GM18502 (cell line): ENCODE data around the gene SMPD4.
"Not testable (repeated sequence)": the region's sequence is repeated elsewhere in the genome, so short reads cannot be mapped to it uniquely, and the experiment has no call there.

ENCODE experiments used
- ATAC-seq: cut with Tn5 transposase; IDR thresholded peaks from one replicate; pipeline ENCODE4 v1.9.1; 2021; ENCODE audit warnings: mild to moderate bottlenecking; ENCODE audit not compliant: unreplicated experiment, poor library complexity

Gene SMPD4

GRCh38 chr2:130160131-130160530, 21.3 kb downstream of the SMPD4 start:
- no peak for ATAC-seq

GRCh38 chr2:130159376-130159775, 22.0 kb downstream of the SMPD4 start:
- ATAC-seq, result not testable (repeated sequence)

DNA sequence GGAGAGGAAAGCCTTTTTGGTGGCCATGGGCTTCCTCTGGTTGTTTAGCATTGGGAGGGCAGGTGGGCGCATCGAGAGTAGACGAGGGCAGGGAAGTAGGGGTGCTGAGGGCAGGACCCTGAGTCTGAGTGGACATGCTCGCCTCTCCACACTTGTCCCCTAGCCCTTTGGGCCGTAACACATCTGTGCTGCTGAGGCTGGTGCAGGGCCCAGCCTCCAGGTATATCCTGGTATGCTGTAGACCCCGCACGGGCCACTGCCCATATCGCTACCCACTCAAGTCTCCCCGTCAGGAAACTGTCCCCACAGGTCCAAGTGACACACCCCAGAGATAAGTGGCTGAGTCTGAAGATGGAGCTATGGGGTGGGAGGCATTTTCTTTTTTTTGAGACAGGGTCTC, 22.8 kb downstream of the SMPD4 start:
- ATAC-seq, result no peak

- peak; percentile 88 for ATAC-seq
These were observed 23.4 kb downstream of the SMPD4 start for GRCh38 chr2:130157825-130158514.

GRCh38 chr2:130157354-130157753, 24.0 kb downstream of the SMPD4 start:
- peak; percentile 47 for ATAC-seq

DNA sequence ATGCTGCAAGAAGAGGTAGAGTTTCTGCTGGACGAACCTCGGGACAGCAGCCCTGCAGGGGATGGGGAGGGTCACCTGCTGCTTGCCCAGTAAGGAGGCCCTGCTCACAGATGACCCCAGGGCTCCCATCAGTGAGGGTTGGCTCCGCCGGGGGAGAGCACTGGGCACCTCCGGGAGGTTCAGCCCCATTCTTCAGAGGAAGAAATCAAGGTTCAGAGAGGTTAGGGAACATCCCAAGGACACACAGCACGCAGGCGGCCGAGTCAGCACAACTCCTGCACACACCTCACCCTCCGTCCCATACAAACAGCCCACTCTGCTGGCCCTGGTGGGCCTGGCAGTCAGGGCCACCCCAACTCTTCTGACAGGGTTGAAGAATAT, 24.8 kb downstream of the SMPD4 start:
- ATAC-seq, result no peak

- ATAC-seq, result not testable (repeated sequence)
These were observed 25.3 kb downstream of the SMPD4 start for GRCh38 chr2:130155956-130156623.

DNA sequence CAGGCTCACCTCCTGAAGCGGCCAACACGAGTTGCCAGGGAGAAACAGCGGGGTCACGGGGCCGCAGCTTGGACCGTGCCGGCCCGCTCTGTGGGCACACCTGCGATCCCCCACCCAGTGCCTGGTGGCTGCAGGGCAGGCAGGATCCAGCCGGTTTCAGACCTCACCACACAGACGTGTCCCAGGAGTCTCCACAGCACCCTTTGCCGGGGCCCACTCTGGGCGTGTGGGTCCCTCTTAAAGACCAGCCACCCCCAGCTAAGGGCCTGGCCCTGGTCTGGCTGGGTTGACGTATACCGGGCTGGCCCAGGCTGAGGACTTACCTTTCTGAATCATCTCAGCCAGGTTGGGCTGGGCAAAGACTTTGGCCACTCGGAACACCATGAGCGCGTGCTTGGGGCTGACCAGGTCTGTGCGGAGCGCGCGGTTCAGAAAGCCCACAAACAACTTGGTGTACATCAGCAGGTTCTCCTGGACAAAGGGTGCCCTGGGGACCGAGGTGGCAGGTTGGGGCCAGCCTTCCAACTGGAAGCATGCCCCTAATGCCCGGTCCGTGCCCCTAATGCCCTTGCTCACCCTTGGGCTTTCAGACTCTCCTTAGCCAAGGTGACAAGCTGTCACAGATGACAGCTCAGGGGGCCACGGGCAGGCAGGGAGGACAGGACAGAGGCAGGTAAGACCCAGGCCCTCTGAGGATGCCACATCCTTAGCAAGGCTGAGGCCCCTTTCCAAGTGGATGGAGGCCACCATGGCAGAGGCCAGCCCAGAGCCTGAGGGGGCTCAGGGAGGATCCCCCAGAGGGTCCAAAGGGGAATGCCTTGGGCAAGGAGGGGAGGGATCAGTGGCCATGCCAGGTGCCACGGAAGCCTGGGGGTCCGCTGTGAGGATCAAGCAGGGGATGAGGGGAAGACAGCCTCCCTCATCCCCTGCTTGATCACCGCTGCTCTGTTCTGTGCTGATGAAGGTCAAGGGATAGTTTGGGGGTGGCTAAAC, 26.3 kb downstream of the SMPD4 start:
- no peak for ATAC-seq

DNA sequence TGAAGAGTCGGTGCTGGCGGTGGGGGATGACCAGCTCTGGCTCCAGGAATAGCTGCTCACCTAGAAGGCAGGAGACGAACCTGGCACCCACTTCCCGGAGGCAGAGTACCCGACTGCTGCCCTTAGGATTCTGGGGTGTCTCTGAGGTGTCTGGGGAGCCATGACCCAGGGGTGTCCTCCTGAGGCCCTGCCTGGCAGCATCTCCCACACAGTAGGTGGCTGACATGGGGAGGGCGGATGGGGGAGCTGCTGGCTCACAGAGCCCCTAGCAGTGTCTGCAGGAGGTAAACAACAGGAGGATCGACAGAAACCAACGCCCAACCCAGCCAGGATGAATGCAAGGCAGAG, 27.0 kb downstream of the SMPD4 start:
- not testable (repeated sequence) for ATAC-seq

DNA sequence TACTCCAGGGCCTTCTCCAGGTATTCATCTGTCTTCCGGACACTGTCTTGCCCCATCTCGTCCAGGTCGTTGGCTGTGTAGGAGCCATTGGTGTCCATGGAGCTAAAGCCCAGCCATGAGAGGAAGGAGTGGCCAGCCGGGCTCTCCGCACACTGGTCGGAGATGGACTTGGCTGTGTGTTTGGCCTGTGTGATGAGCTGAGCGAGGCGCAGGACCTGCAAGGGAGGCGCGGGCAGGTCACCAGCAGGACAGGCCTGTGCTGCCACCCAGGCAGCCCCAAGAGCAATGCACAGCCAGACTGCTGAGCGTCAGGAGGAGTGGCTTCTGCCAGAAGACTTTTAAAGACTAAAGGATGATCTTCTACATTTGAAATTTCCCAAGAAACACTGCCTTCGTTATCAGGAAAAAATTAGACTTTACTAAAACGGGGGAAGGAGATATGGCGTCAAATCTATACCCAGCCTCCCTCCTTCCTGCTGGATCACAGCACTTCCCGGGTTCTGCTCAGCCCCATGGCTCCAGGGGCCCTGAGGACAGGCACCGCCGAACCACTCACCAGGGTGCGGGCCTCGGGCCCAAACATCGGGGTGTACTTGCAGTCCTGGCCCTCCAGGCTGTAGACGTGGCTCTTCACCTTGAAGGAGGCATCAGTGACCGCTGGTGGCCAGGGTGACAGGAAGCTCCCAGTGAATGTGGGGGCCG, 27.5 kb downstream of the SMPD4 start:
- not testable (repeated sequence) for ATAC-seq

- no peak for ATAC-seq
These were observed 28.4 kb downstream of the SMPD4 start for GRCh38 chr2:130152816-130153595.

DNA sequence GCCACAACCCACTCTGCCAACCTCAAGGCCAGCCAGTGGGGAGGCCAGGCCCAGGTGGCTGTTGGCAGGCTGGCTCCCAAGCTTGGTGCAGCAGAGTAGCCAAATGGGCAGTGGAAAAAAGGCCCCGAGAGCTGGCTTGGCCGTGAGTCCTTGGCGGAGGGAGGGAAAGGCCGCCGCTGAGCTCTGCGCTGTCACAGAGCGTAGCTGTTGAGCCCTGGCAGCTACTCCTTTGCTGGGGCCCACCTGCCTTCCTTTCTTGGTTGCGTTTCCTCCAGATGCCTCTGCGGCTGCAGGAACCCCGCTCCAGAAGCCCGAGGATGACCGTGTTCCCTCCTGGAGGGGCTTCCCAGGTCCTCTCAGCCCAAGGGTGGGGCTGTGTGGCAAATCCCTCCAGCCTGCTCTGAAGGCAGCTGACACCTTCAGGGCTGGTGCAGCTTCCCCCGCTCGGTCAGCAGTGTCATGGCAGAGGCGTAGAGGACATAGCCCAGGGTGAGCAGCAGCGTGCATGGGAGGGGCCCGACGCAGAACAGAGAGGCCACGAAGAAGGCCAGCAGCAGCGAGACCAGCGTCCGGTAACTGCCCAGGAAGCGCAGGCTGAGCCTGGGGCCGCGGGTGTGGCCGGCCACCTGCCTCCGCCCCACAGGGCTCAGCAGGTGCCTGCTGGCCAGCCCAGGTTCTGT, 29.1 kb downstream of the SMPD4 start:
- not testable (repeated sequence) for ATAC-seq

GRCh38 chr2:130151145-130151512, 30.3 kb downstream of the SMPD4 start:
- not testable (repeated sequence) for ATAC-seq

DNA sequence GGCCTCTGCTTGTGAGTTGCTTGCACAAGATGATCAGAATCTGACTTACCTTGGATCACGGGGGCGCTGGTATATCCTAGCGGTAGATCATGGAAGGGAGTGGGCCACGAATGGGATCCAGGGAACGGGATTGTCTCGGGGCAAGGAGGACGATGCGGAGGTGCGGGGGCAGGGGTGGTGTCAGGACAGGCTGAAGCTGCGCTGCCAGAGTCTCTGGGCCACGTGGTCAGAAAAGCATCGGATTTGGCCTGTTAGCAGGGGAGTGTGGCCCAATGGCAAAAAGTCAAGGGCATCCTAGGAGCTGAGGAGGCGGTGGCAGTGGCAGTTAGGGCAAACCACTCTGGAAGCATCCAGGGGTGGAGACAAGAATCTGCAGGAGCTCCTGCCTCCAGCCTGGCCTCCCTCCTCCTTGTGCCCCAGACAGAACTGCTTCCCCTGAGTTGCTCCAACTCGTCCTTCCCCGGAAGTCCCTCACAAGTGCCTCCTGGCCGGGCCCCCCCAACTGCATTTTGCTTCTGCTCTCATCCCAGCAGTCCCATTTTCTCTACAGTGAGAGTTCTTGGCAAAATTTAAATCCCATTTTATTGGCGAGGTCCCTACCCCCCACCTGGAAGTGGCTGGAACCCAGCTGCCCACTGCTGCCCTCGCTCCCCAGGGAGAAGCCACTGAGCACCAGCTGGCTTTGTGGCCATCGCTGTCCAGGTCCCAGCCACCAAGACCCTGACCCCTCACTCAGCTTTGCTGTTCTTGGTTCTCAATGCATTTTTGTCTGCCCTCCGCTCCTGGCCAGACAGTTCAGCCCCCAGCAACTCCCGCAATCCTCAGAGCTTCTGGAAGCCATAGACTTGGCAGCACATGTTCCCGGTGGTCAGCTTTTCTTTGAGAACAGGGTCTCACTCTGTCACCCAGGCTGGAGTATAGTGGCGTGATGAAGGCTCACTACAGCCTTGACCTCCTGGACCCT, 30.9 kb downstream of the SMPD4 start:
- no peak for ATAC-seq

GRCh38 chr2:130148515-130148914, 32.9 kb downstream of the SMPD4 start:
- not testable (repeated sequence) for ATAC-seq

DNA sequence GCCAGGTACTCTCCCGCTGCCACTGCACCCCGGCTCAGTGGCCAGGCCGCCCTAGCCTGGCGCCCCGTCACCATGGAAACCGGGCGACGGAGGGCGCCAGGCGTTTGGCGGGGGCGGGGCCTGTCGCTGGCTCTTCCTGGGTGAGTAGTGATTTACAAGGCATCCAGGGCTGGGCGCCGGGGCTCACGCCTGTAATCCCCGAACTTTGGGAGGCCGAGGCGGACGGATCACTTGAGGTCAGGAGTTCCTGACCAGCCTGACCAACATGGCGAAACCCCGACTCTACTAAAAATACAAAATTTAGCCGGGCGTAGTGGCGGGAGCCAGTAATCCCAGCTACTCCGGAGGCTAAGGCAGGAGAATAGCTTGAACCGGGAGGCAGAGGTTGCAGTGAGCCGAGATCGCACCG, 36.4 kb downstream of the SMPD4 start, which contains the start of gene CCDC74B:
Gene CCDC74B (minus strand): TSS at position 107 of the 409 bp plus-strand sequence. CDS start 116 bp downstream, outside the sequence.
- ATAC-seq, result peak; percentile 93

GRCh38 chr2:130143266-130144039, 37.9 kb downstream of the SMPD4 start:
- not testable (repeated sequence) for ATAC-seq
